Adrenal gland (tissue), 5 donors: ENCODE measurements around the gene SMTNL1.

Experiments
- POLR2A ChIP-seq, 2 donors: fragments of 450-650 bp; IDR thresholded peaks; one replicate each; pipeline ENCODE4 v1.6.1; 2017; ENCODE audit warnings: antibody characterized with exemption in 2 of 2, mild to moderate bottlenecking in 2 of 2, moderate library complexity in 1 of 2
- TF ChIP-seq, protein P1 (sequence below), 6 experiments: fragments of 450-650 bp in 4 of 6; fragments of 200-600 bp in 2 of 6; sonication (generic) in 1 of 6; IDR thresholded peaks; 1 replicate in 5 of 6; 2 replicates in 1 of 6; pipeline versions ENCODE4 v1.5.1 to v1.8.0; 2016 to 2021; ENCODE audit warnings: antibody characterized with exemption in 6 of 6, mild to moderate bottlenecking in 2 of 6, moderate library complexity in 1 of 6
- donor health status: DM: no; HTN: no; CAD: no.

DNA sequence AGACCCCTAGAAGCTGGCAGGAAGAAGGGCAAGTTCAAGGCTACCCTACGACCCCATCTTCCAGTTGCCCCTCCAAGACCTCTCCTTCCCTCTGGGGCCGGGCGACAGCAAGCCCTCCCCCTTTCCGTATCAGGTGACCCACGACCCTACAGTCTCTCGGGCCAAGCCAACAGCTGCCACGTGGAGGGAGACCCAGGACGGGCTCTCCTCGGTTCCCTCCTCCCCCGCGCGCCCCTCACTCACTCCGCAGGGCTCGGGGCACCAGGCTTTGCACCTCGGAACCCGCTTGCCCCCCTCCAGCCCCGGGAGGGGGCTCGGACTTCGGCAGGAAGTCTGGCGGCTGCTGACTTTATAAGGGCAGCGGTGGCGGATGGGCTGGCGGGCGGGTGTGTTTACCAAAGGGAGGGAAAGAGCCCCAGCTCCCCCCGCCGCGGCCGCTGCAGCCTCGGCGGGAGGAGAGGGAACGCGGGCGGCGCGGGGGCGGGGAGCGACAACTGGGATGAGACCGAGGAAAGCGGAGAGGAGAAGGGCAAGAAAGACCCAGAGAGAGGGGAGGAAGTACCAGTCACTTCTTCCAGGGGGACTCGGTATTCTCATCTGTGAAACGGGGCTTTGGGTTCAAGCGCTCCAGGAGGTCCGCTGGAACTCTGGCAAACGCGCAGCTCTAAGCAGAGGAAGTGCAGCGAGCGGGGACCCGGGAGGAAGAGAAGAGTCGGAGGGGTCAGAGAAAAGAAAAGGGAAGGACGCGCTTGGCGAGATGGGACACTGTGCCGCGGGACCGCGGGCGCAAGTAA is 22.7 kb upstream of the SMTNL1 start:
- TF ChIP-seq, protein P1, sequence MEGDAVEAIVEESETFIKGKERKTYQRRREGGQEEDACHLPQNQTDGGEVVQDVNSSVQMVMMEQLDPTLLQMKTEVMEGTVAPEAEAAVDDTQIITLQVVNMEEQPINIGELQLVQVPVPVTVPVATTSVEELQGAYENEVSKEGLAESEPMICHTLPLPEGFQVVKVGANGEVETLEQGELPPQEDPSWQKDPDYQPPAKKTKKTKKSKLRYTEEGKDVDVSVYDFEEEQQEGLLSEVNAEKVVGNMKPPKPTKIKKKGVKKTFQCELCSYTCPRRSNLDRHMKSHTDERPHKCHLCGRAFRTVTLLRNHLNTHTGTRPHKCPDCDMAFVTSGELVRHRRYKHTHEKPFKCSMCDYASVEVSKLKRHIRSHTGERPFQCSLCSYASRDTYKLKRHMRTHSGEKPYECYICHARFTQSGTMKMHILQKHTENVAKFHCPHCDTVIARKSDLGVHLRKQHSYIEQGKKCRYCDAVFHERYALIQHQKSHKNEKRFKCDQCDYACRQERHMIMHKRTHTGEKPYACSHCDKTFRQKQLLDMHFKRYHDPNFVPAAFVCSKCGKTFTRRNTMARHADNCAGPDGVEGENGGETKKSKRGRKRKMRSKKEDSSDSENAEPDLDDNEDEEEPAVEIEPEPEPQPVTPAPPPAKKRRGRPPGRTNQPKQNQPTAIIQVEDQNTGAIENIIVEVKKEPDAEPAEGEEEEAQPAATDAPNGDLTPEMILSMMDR (IDR thresholded peaks at IDR 0.05) = no peak
- TF ChIP-seq POLR2A (IDR thresholded peaks at IDR 0.05) = no peak
